ENCODE data around the gene NHLH1.

The NHLH1 gene

DNA sequence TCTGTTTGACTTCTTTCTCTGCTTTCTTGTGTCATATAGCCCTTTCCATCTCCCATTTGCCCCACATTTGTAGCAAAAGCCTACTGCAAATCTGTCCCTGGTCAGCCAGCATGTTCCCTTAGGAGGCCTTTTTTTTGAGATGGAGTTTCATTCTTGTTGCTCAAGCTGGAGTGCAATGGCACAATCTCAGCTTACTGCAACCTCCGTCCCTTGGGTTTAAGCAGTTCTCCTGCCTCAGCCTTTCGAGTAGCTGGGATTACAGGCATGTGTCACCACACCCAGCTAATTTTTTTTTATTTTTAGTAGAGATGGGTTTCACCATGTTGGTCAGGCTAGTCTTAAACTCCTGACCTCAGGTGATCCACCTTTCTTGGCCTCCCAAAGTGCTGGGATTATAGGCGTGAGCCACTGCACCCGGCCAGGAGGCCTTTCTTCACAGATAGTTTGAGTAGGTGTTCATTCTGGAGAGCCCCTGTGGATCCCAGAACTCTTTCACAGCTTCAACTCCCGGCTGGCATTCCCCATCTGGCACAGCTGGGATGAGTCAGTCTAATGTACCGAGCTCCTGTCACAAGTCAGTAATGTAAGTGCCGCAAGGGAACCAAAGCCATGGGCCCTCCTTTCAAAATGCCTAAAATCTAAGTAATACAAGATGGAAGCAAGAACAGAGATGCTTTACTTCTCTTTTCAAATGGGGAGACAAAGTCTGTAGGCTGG is 9.4 kb upstream of the NHLH1 start:
- Histone ChIP-seq H3K4ac (ENCODE audit: low read length) (no peak overlapping the region), H2AK5ac (ENCODE audit: low read depth, low read length) (no peak overlapping the region), H3K14ac (ENCODE audit: low read length) (no peak overlapping the region), H4K91ac (ENCODE audit: low read depth, low read length, poor library complexity) (no peak overlapping the region), H3K4me2 (ENCODE audit: insufficient read depth, low read length, poor library complexity, severe bottlenecking) (no peak overlapping the region), H2BK12ac (ENCODE audit: low read length) (no peak overlapping the region), H3K23ac (ENCODE audit: low read depth, low read length, poor library complexity) (no peak overlapping the region), H3K27ac (replicated peaks; ENCODE audit: low read length) (no peak overlapping the region), H2BK15ac (ENCODE audit: low read length) (no peak overlapping the region), H3K79me1 (ENCODE audit: low read depth, low read length) (no peaks in the 10 kb centered on the region), H2AFZ (ENCODE audit: low read length) (no peak overlapping the region), H3K4me3 (ENCODE audit: low read length in 2 of 2) (no peak overlapping the region), H3K18ac (ENCODE audit: low read length) (no peak overlapping the region), H2BK120ac (ENCODE audit: low read depth, low read length) (no peak overlapping the region), H2BK5ac (ENCODE audit: low read length) (no peak overlapping the region), H3K27me3 (ENCODE audit: control insufficient read depth in 3 of 3, insufficient read depth in 3 of 3, low read depth in 1 of 3, low read length in 3 of 3) (no peaks in the 10 kb centered on the region), H3K36me3 (replicated peaks in 1 of 2; ENCODE audit: control insufficient read depth in 2 of 2, insufficient read depth in 2 of 2, low read length in 2 of 2) (peaks cover 57 to 88% of the 10 kb centered on the region in 2 donors), H3K4me1 (ENCODE audit: control insufficient read depth in 2 of 2, insufficient read depth in 1 of 2, low read depth in 1 of 2, low read length in 2 of 2) (peaks cover 5 to 6% of the 10 kb centered on the region in 2 donors), H3K9ac (ENCODE audit: low read depth, low read length, poor library complexity) (no peak overlapping the region), H3K9me3 (replicated peaks in 1 of 2; ENCODE audit: control insufficient read depth in 2 of 2, insufficient read depth in 1 of 2, low read depth in 1 of 2, low read length in 2 of 2) (no peaks in the 10 kb centered on the region), H4K8ac (ENCODE audit: low read depth, low read length) (no peak overlapping the region)
- WGBS, 2 donors (ENCODE audit: extremely low coverage in 2 of 2, insufficient read length in 2 of 2, insufficient replicate concordance in 1 of 2): no CpG with 5 or more reads among the region's 7 CpGs
- no peak for DNase-seq (ENCODE audit: low spot score)

DNA sequence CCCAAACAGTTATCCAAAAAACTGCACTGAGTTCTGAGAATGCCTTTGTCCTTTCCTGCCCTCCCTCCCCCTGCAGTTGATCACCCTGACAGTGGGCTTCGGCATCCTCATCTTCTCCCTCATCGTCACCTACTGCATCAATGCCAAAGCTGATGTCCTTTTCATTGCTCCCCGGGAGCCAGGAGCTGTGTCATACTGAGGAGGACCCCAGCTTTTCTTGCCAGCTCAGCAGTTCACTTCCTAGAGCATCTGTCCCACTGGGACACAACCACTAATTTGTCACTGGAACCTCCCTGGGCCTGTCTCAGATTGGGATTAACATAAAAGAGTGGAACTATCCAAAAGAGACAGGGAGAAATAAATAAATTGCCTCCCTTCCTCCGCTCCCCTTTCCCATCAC is 8.8 kb upstream of the NHLH1 start:
- H4K91ac ChIP-seq (ENCODE audit: low read depth, low read length, poor library complexity): no peak overlapping the region
- H2AFZ ChIP-seq (ENCODE audit: low read length): no peak overlapping the region
- WGBS, 2 donors (ENCODE audit: extremely low coverage in 2 of 2, insufficient read length in 2 of 2, insufficient replicate concordance in 1 of 2): no CpG with 5 or more reads among the region's 4 CpGs
- H2AK5ac ChIP-seq (ENCODE audit: low read depth, low read length): no peak overlapping the region
- no peak overlapping the region for H2BK120ac ChIP-seq (ENCODE audit: low read depth, low read length)
- no peak overlapping the region for H3K4ac ChIP-seq (ENCODE audit: low read length)
- no peak overlapping the region for H3K4me3 ChIP-seq (ENCODE audit: low read length in 2 of 2)
- H3K79me1 ChIP-seq (ENCODE audit: low read depth, low read length): no peaks in the 10 kb centered on the region
- H3K23ac ChIP-seq (ENCODE audit: low read depth, low read length, poor library complexity): no peak overlapping the region
- no peak overlapping the region for H3K9ac ChIP-seq (ENCODE audit: low read depth, low read length, poor library complexity)
- H2BK15ac ChIP-seq (ENCODE audit: low read length): no peak overlapping the region
- H3K4me1 ChIP-seq (ENCODE audit: control insufficient read depth in 2 of 2, insufficient read depth in 1 of 2, low read depth in 1 of 2, low read length in 2 of 2): peaks cover 11 to 13% of the 10 kb centered on the region in 2 donors
- H3K27ac ChIP-seq (replicated peaks; ENCODE audit: low read length): no peak overlapping the region
- H3K18ac ChIP-seq (ENCODE audit: low read length): no peak overlapping the region
- H4K8ac ChIP-seq (ENCODE audit: low read depth, low read length): no peak overlapping the region
- H3K9me3 ChIP-seq (replicated peaks in 1 of 2; ENCODE audit: control insufficient read depth in 2 of 2, insufficient read depth in 1 of 2, low read depth in 1 of 2, low read length in 2 of 2): no peaks in the 10 kb centered on the region
- H3K27me3 ChIP-seq (ENCODE audit: control insufficient read depth in 3 of 3, insufficient read depth in 3 of 3, low read depth in 1 of 3, low read length in 3 of 3): no peaks in the 10 kb centered on the region
- peaks cover 54 to 82% of the 10 kb centered on the region in 2 donors for H3K36me3 ChIP-seq (replicated peaks in 1 of 2; ENCODE audit: control insufficient read depth in 2 of 2, insufficient read depth in 2 of 2, low read length in 2 of 2)
- H2BK5ac ChIP-seq (ENCODE audit: low read length): no peak overlapping the region
- no peak overlapping the region for H2BK12ac ChIP-seq (ENCODE audit: low read length)
- DNase-seq (ENCODE audit: low spot score): no peak
- no peak overlapping the region for H3K4me2 ChIP-seq (ENCODE audit: insufficient read depth, low read length, poor library complexity, severe bottlenecking)
- H3K14ac ChIP-seq (ENCODE audit: low read length): no peak overlapping the region

DNA sequence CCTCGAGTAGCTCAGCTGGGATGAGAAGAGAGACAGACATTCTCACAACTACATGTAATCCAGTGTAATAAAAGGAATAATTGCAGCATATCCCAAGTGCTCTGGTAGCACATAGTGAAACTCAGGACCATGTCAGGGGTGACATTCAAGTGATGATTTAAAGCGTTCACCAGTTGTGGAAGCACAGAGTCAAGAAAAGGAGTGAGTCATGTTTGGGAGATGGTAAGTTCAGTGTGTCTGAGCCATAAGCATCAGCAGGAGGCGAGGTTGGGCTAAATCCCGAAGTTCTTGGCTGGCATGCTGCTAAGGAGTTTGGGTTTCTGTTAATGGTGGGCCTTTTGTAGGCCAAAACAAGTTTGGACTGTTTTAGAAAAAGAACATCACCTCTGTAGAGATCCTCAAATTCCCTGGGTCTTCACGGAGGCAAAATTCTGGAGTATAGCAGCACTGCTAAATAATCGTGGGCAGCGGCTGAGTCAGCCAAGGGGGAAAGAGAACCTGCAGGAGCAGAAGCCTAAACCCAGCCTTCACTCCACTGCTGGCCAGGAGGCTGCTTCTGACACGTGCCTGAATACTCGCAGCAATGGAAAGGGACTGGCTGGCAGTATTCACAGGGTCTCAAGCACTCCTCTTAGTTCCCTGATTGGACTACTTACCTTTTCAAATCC is 7.2 kb upstream of the NHLH1 start:
- no peak for DNase-seq (ENCODE audit: low spot score)
- H3K18ac ChIP-seq (ENCODE audit: low read length): no peak overlapping the region
- H3K9me3 ChIP-seq (replicated peaks in 1 of 2; ENCODE audit: control insufficient read depth in 2 of 2, insufficient read depth in 1 of 2, low read depth in 1 of 2, low read length in 2 of 2): no peaks in the 10 kb centered on the region
- H2BK12ac ChIP-seq (ENCODE audit: low read length): no peak overlapping the region
- H3K4me2 ChIP-seq (ENCODE audit: insufficient read depth, low read length, poor library complexity, severe bottlenecking): no peak overlapping the region
- H3K27ac ChIP-seq (replicated peaks; ENCODE audit: low read length): no peak overlapping the region
- H2BK15ac ChIP-seq (ENCODE audit: low read length): no peak overlapping the region
- no peak overlapping the region for H4K91ac ChIP-seq (ENCODE audit: low read depth, low read length, poor library complexity)
- H3K79me1 ChIP-seq (ENCODE audit: low read depth, low read length): no peaks in the 10 kb centered on the region
- peaks cover 43 to 65% of the 10 kb centered on the region in 2 donors for H3K36me3 ChIP-seq (replicated peaks in 1 of 2; ENCODE audit: control insufficient read depth in 2 of 2, insufficient read depth in 2 of 2, low read length in 2 of 2)
- no peak overlapping the region for H3K14ac ChIP-seq (ENCODE audit: low read length)
- H2BK120ac ChIP-seq (ENCODE audit: low read depth, low read length): no peak overlapping the region
- H3K4me1 ChIP-seq (ENCODE audit: control insufficient read depth in 2 of 2, insufficient read depth in 1 of 2, low read depth in 1 of 2, low read length in 2 of 2): peaks cover 12 to 14% of the 10 kb centered on the region in 2 donors
- no peak overlapping the region for H3K4ac ChIP-seq (ENCODE audit: low read length)
- no peak overlapping the region for H4K8ac ChIP-seq (ENCODE audit: low read depth, low read length)
- H3K23ac ChIP-seq (ENCODE audit: low read depth, low read length, poor library complexity): no peak overlapping the region
- H2AK5ac ChIP-seq (ENCODE audit: low read depth, low read length): no peak overlapping the region
- H2AFZ ChIP-seq (ENCODE audit: low read length): no peak overlapping the region
- no peak overlapping the region for H3K9ac ChIP-seq (ENCODE audit: low read depth, low read length, poor library complexity)
- WGBS, 2 donors (ENCODE audit: extremely low coverage in 2 of 2, insufficient read length in 2 of 2, insufficient replicate concordance in 1 of 2): no CpG with 5 or more reads among the region's 9 CpGs
- no peak overlapping the region for H2BK5ac ChIP-seq (ENCODE audit: low read length)
- H3K27me3 ChIP-seq (ENCODE audit: control insufficient read depth in 3 of 3, insufficient read depth in 3 of 3, low read depth in 1 of 3, low read length in 3 of 3): no peaks in the 10 kb centered on the region
- H3K4me3 ChIP-seq (ENCODE audit: low read length in 2 of 2): no peak overlapping the region

DNA sequence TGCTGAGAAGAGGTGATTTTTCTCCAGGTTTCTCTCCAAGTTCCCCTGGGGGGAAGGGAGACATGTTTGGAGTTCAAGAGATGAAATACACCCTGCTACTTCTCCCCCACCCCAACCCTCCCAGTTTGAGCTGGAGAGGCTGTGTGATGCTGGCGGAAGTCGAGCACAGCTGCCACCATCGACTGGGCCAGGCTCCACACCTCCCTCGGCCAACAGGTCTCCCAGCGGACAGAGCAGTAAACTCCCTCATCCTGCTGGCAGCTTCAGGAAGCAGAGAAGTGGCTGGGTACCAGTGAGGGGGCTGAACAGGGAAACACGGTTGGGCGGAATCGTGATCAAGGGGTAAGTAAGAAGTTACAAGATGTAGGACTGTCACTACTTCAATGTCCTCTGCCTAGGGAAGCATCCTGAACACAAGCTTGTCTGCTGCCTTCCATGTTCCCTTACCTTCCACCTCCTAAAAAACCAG is 6.6 kb upstream of the NHLH1 start:
- Histone ChIP-seq H2BK15ac (ENCODE audit: low read length) (no peak overlapping the region), H3K4me1 (ENCODE audit: control insufficient read depth in 2 of 2, insufficient read depth in 1 of 2, low read depth in 1 of 2, low read length in 2 of 2) (peaks cover 12 to 14% of the 10 kb centered on the region in 2 donors), H3K27me3 (ENCODE audit: control insufficient read depth in 3 of 3, insufficient read depth in 3 of 3, low read depth in 1 of 3, low read length in 3 of 3) (no peaks in the 10 kb centered on the region), H3K18ac (ENCODE audit: low read length) (no peak overlapping the region), H3K4me2 (ENCODE audit: insufficient read depth, low read length, poor library complexity, severe bottlenecking) (no peak overlapping the region), H3K36me3 (replicated peaks in 1 of 2; ENCODE audit: control insufficient read depth in 2 of 2, insufficient read depth in 2 of 2, low read length in 2 of 2) (peaks cover 39 to 60% of the 10 kb centered on the region in 2 donors), H4K91ac (ENCODE audit: low read depth, low read length, poor library complexity) (no peak overlapping the region), H3K79me1 (ENCODE audit: low read depth, low read length) (no peaks in the 10 kb centered on the region), H3K14ac (ENCODE audit: low read length) (no peak overlapping the region), H3K27ac (replicated peaks; ENCODE audit: low read length) (no peak overlapping the region), H3K4me3 (ENCODE audit: low read length in 2 of 2) (no peak overlapping the region), H2BK12ac (ENCODE audit: low read length) (no peak overlapping the region), H3K23ac (ENCODE audit: low read depth, low read length, poor library complexity) (no peak overlapping the region), H4K8ac (ENCODE audit: low read depth, low read length) (no peak overlapping the region), H2AK5ac (ENCODE audit: low read depth, low read length) (no peak overlapping the region), H2AFZ (ENCODE audit: low read length) (no peak overlapping the region), H3K4ac (ENCODE audit: low read length) (no peak overlapping the region), H2BK120ac (ENCODE audit: low read depth, low read length) (no peak overlapping the region), H2BK5ac (ENCODE audit: low read length) (no peak overlapping the region), H3K9me3 (replicated peaks in 1 of 2; ENCODE audit: control insufficient read depth in 2 of 2, insufficient read depth in 1 of 2, low read depth in 1 of 2, low read length in 2 of 2) (no peaks in the 10 kb centered on the region), H3K9ac (ENCODE audit: low read depth, low read length, poor library complexity) (no peak overlapping the region)
- DNase-seq (ENCODE audit: low spot score): no peak
- no CpG with 5 or more reads among the region's 8 CpGs for WGBS, 2 donors (ENCODE audit: extremely low coverage in 2 of 2, insufficient read length in 2 of 2, insufficient replicate concordance in 1 of 2)

Measured in neuronal stem cell (in vitro differentiated cells).